Measurements from ENCODE around the gene SELENOO. TPM values are rescaled to one million over a fixed set of nuclear protein-coding genes. Genes with fewer than 3 reads are reported as not detected.
"Not testable (repeated sequence)": the region's sequence is repeated elsewhere in the genome, so short reads cannot be mapped to it uniquely, and the experiment has no call there.

SELENOO gene
- total RNA-seq, 3 donors from 2014 or later, result 24.3 to 32.3 (median 31.8) TPM

- Histone ChIP-seq H3K36me3 (no peaks in the 10 kb centered on the region), H3K27ac (peak overlapping the region; percentile 71 to 90), H3K27me3 (no peaks in the 10 kb centered on the region), H3K4me3 (peak overlapping the region; percentile 66 to 89 (median 76)), H3K9me3 (no peaks in the 10 kb centered on the region), H3K4me1 (no peaks in the 10 kb centered on the region)
- intact Hi-C loops (cut with DNase I; ENCODE audit: low total_unique reads), result loop anchor here (10.0 kb wide), 1 partner anchor 47 kb away; no protein-coding TSS in a partner anchor
- no peak for DNase-seq (ENCODE audit: low spot score in 2 of 2)
- TF ChIP-seq, protein P1, sequence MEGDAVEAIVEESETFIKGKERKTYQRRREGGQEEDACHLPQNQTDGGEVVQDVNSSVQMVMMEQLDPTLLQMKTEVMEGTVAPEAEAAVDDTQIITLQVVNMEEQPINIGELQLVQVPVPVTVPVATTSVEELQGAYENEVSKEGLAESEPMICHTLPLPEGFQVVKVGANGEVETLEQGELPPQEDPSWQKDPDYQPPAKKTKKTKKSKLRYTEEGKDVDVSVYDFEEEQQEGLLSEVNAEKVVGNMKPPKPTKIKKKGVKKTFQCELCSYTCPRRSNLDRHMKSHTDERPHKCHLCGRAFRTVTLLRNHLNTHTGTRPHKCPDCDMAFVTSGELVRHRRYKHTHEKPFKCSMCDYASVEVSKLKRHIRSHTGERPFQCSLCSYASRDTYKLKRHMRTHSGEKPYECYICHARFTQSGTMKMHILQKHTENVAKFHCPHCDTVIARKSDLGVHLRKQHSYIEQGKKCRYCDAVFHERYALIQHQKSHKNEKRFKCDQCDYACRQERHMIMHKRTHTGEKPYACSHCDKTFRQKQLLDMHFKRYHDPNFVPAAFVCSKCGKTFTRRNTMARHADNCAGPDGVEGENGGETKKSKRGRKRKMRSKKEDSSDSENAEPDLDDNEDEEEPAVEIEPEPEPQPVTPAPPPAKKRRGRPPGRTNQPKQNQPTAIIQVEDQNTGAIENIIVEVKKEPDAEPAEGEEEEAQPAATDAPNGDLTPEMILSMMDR (IDR thresholded peaks at IDR 0.05), result no peak
- no peak for TF ChIP-seq POLR2A (IDR thresholded peaks at IDR 0.05)
- TF ChIP-seq POLR2AphosphoS5 (IDR thresholded peaks at IDR 0.05), result no peak
Measured at GRCh38 chr22:50201191-50202129, 649 bp downstream of the SELENOO start.

DNA sequence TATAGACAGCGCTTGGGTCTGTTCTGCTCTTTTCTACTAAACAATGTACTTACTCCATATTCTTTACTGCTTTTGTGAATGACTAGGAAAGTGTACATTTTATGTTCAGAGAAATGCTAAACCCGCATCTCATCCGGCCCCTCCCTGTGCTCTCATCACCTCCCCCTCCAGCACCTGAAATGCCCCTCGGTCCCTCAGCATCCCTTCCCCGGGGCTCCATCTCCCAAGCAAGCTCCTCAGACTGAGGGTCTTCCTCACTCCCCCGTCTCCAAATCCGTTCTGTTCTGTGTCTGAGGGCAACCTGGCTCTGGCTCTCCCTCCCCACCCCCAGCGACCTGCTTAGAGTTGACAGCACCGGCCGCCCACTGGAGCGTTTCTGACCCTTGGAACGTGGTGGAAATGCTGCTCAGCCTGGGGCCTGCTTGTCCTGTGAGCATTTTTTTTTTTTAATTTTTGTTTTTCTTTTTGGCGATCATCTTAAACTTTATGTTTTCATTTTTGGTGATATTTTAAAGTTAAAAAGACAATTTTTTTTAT, 1.4 kb downstream of the SELENOO start:
- DNase-seq (ENCODE audit: low spot score in 2 of 2), result no peak
- no peak overlapping the region for H3K27ac ChIP-seq

GRCh38 chr22:50203288-50203687, 2.5 kb downstream of the SELENOO start:
- no peak overlapping the region for H3K4me3 ChIP-seq
- DNase-seq (ENCODE audit: low spot score in 2 of 2), result no peak
- no peaks in the 10 kb centered on the region for H3K9me3 ChIP-seq
- H3K36me3 ChIP-seq, result no peaks in the 10 kb centered on the region
- intact Hi-C loops (cut with DNase I; ENCODE audit: low total_unique reads), result loop anchor here (10.0 kb wide), 1 partner anchor 48 kb away; no protein-coding TSS in a partner anchor
- no peak for TF ChIP-seq POLR2A (IDR thresholded peaks at IDR 0.05)
- no peak for TF ChIP-seq POLR2AphosphoS5 (IDR thresholded peaks at IDR 0.05)
- TF ChIP-seq, protein P1 (IDR thresholded peaks at IDR 0.05), result no peak
- no peaks in the 10 kb centered on the region for H3K27me3 ChIP-seq
- no peaks in the 10 kb centered on the region for H3K4me1 ChIP-seq
- no peak overlapping the region for H3K27ac ChIP-seq

More for the DNA sequence above, 1.4 kb downstream of the SELENOO start:
- H3K36me3 ChIP-seq, result no peaks in the 10 kb centered on the region
- H3K27me3 ChIP-seq, result no peaks in the 10 kb centered on the region
- no peaks in the 10 kb centered on the region for H3K4me1 ChIP-seq
- TF ChIP-seq, protein P1 (IDR thresholded peaks at IDR 0.05), result no peak
- TF ChIP-seq POLR2AphosphoS5 (IDR thresholded peaks at IDR 0.05), result no peak
- no peak for TF ChIP-seq POLR2A (IDR thresholded peaks at IDR 0.05)
- intact Hi-C loops (cut with DNase I; ENCODE audit: low total_unique reads), result loop anchor here (10.0 kb wide), 1 partner anchor 47 kb away; no protein-coding TSS in a partner anchor
- H3K9me3 ChIP-seq, result no peaks in the 10 kb centered on the region
- H3K4me3 ChIP-seq, result peak overlapping the region; percentile 66 to 89 (median 76)

GRCh38 chr22:50204571-50204970, 3.8 kb downstream of the SELENOO start:
- H3K4me1 ChIP-seq, result no peaks in the 10 kb centered on the region
- no peak overlapping the region for H3K4me3 ChIP-seq
- H3K27me3 ChIP-seq, result no peaks in the 10 kb centered on the region
- no peak for DNase-seq (ENCODE audit: low spot score in 2 of 2)
- H3K27ac ChIP-seq, result no peak overlapping the region
- H3K9me3 ChIP-seq, result no peaks in the 10 kb centered on the region
- TF ChIP-seq POLR2A (IDR thresholded peaks at IDR 0.05) (no peak), POLR2AphosphoS5 (IDR thresholded peaks at IDR 0.05) (no peak)
- TF ChIP-seq, protein P1 (IDR thresholded peaks at IDR 0.05), result no peak
- H3K36me3 ChIP-seq, result no peaks in the 10 kb centered on the region
- intact Hi-C loops (cut with DNase I; ENCODE audit: low total_unique reads), result loop anchor here (10.0 kb wide), 1 partner anchor 50 kb away; no protein-coding TSS in a partner anchor

DNA sequence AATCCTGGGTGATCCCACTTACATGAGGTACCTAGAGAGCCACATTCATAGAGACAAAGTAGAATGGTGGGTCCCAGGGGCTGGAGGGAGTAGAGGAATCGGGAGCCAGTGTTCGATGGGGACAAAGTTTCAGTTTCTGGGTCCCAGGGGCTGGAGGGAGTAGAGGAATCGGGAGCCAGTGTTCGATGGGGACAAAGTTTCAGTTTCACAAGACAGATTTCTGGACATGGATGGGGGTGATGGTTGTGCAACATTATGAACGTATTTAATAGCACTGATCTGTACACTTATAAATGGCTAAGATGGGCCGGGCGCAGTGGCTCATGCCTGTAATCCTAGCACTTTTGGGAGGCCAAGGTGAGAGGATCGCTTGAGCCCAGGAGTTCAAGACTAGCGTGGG, 4.2 kb downstream of the SELENOO start:
- not testable (repeated sequence) for H3K9me3 ChIP-seq; H3K4me1 ChIP-seq; H3K27ac ChIP-seq; H3K36me3 ChIP-seq; H3K4me3 ChIP-seq; DNase-seq (ENCODE audit: low spot score in 2 of 2); H3K27me3 ChIP-seq
- intact Hi-C loops (cut with DNase I; ENCODE audit: low total_unique reads), result loop anchor here (10.0 kb wide), 1 partner anchor 50 kb away; no protein-coding TSS in a partner anchor

Measured in breast epithelium (tissue), 4 donors.